Activated T-cell treated with anti-CD3 and anti-CD28 coated beads, Interleukin-2, amount 50 U/mL, for 24 hours (primary cell): ENCODE results near the gene CXCL16.
A peak's percentile ranks its signal among the peaks of the same experiment; 100 is the strongest.

ENCODE experiments used
- DNase-seq: peaks from one replicate; pipeline ENCODE4 v3.0.0-alpha.2; 2020
- H3K27ac Mint-ChIP-seq: 2 replicates; pipeline ENCODE4 v1.8.0; 2020; ENCODE audit warnings: mild to moderate bottlenecking, mixed read lengths
- H3K27me3 Mint-ChIP-seq: 2 replicates; pipeline ENCODE4 v1.8.0; 2020; ENCODE audit warnings: mixed read lengths
- H3K36me3 Mint-ChIP-seq: 2 replicates; pipeline ENCODE4 v1.8.0; 2020; ENCODE audit warnings: low read depth, mixed read lengths
- H3K4me1 Mint-ChIP-seq: 2 replicates; pipeline ENCODE4 v1.8.0; 2020; ENCODE audit warnings: low read depth, mixed read lengths
- H3K4me3 Mint-ChIP-seq: 2 replicates; pipeline ENCODE4 v1.8.0; 2020; ENCODE audit warnings: mild to moderate bottlenecking, moderate library complexity, mixed read lengths
- H3K9me3 Mint-ChIP-seq: 2 replicates; pipeline ENCODE4 v1.8.0; 2020; ENCODE audit warnings: mixed read lengths

The CXCL16 gene

GRCh38 chr17:4769628-4770027 lies 29.9 kb upstream of the CXCL16 start:
- DNase-seq, result no peak
- Mint-ChIP-seq H3K27ac (no peak overlapping the region), H3K4me1 (peaks cover 5% of the 10 kb centered on the region), H3K9me3 (no peaks in the 10 kb centered on the region), H3K4me3 (no peak overlapping the region), H3K36me3 (no peaks in the 10 kb centered on the region), H3K27me3 (no peaks in the 10 kb centered on the region)

GRCh38 chr17:4768298-4768697 lies 28.6 kb upstream of the CXCL16 start:
- no peak for DNase-seq
- no peak overlapping the region for H3K27ac Mint-ChIP-seq
- H3K27me3 Mint-ChIP-seq, result no peaks in the 10 kb centered on the region
- H3K9me3 Mint-ChIP-seq, result no peaks in the 10 kb centered on the region
- H3K4me1 Mint-ChIP-seq, result peaks cover 5% of the 10 kb centered on the region
- H3K36me3 Mint-ChIP-seq, result no peaks in the 10 kb centered on the region
- H3K4me3 Mint-ChIP-seq, result no peak overlapping the region

GRCh38 chr17:4766723-4767122 lies 27.0 kb upstream of the CXCL16 start:
- Mint-ChIP-seq H3K27ac (no peak overlapping the region), H3K9me3 (no peaks in the 10 kb centered on the region), H3K36me3 (no peaks in the 10 kb centered on the region), H3K27me3 (no peaks in the 10 kb centered on the region), H3K4me1 (peaks cover 4% of the 10 kb centered on the region), H3K4me3 (no peak overlapping the region)
- no peak for DNase-seq

GRCh38 chr17:4766201-4766600 lies 26.5 kb upstream of the CXCL16 start:
- no peak overlapping the region for H3K4me3 Mint-ChIP-seq
- H3K27ac Mint-ChIP-seq, result no peak overlapping the region

GRCh38 chr17:4764595-4764994 lies 24.9 kb upstream of the CXCL16 start:
- no peak overlapping the region for H3K27ac Mint-ChIP-seq
- H3K36me3 Mint-ChIP-seq, result no peaks in the 10 kb centered on the region
- peaks cover 3% of the 10 kb centered on the region for H3K27me3 Mint-ChIP-seq
- no peak overlapping the region for H3K4me3 Mint-ChIP-seq
- H3K4me1 Mint-ChIP-seq, result no peaks in the 10 kb centered on the region
- DNase-seq, result no peak
- H3K9me3 Mint-ChIP-seq, result no peaks in the 10 kb centered on the region

More at GRCh38 chr17:4766201-4766600, 26.5 kb upstream of the CXCL16 start:
- no peaks in the 10 kb centered on the region for H3K36me3 Mint-ChIP-seq
- no peaks in the 10 kb centered on the region for H3K27me3 Mint-ChIP-seq
- H3K4me1 Mint-ChIP-seq, result no peaks in the 10 kb centered on the region
- H3K9me3 Mint-ChIP-seq, result no peaks in the 10 kb centered on the region
- no peak for DNase-seq

GRCh38 chr17:4759776-4760236 lies 20.1 kb upstream of the CXCL16 start:
- no peak overlapping the region for H3K4me3 Mint-ChIP-seq
- no peak overlapping the region for H3K27ac Mint-ChIP-seq
- no peaks in the 10 kb centered on the region for H3K4me1 Mint-ChIP-seq
- no peaks in the 10 kb centered on the region for H3K9me3 Mint-ChIP-seq
- no peak for DNase-seq
- no peaks in the 10 kb centered on the region for H3K36me3 Mint-ChIP-seq
- H3K27me3 Mint-ChIP-seq, result peaks cover 8% of the 10 kb centered on the region

- peaks cover 15% of the 10 kb centered on the region for H3K27me3 Mint-ChIP-seq
- H3K27ac Mint-ChIP-seq, result no peak overlapping the region
- H3K9me3 Mint-ChIP-seq, result no peaks in the 10 kb centered on the region
- no peaks in the 10 kb centered on the region for H3K36me3 Mint-ChIP-seq
- DNase-seq, result no peak
- peaks cover 4% of the 10 kb centered on the region for H3K4me1 Mint-ChIP-seq
- no peak overlapping the region for H3K4me3 Mint-ChIP-seq
Observed at GRCh38 chr17:4753392-4753791, 13.7 kb upstream of the CXCL16 start.

- H3K9me3 Mint-ChIP-seq, result no peaks in the 10 kb centered on the region
- H3K36me3 Mint-ChIP-seq, result no peaks in the 10 kb centered on the region
- H3K4me3 Mint-ChIP-seq, result no peak overlapping the region
- no peak overlapping the region for H3K27ac Mint-ChIP-seq
- no peak for DNase-seq
- H3K4me1 Mint-ChIP-seq, result peaks cover 12% of the 10 kb centered on the region
- H3K27me3 Mint-ChIP-seq, result peaks cover 15% of the 10 kb centered on the region
Observed at GRCh38 chr17:4751932-4752331, 12.2 kb upstream of the CXCL16 start.

GRCh38 chr17:4750606-4751005 lies 10.9 kb upstream of the CXCL16 start:
- DNase-seq, result no peak
- H3K36me3 Mint-ChIP-seq, result no peaks in the 10 kb centered on the region
- no peaks in the 10 kb centered on the region for H3K9me3 Mint-ChIP-seq
- H3K27ac Mint-ChIP-seq, result no peak overlapping the region
- H3K4me1 Mint-ChIP-seq, result peaks cover 16% of the 10 kb centered on the region
- no peak overlapping the region for H3K4me3 Mint-ChIP-seq
- H3K27me3 Mint-ChIP-seq, result peaks cover 15% of the 10 kb centered on the region

- Mint-ChIP-seq H3K27ac (peak overlapping the region; percentile 33), H3K4me3 (no peak overlapping the region), H3K27me3 (peaks cover 9% of the 10 kb centered on the region), H3K9me3 (no peaks in the 10 kb centered on the region), H3K4me1 (peaks cover 16% of the 10 kb centered on the region), H3K36me3 (no peaks in the 10 kb centered on the region)
- no peak for DNase-seq
Observed at GRCh38 chr17:4748686-4749085, 9.0 kb upstream of the CXCL16 start.

- Mint-ChIP-seq H3K4me1 (peaks cover 16% of the 10 kb centered on the region), H3K27ac (no peak overlapping the region), H3K27me3 (peaks cover 9% of the 10 kb centered on the region), H3K4me3 (peak overlapping the region; percentile 35), H3K36me3 (no peaks in the 10 kb centered on the region), H3K9me3 (no peaks in the 10 kb centered on the region)
- DNase-seq, result no peak
Observed at GRCh38 chr17:4747847-4748246, 8.1 kb upstream of the CXCL16 start.

- Mint-ChIP-seq H3K4me1 (peaks cover 17% of the 10 kb centered on the region), H3K4me3 (no peak overlapping the region), H3K36me3 (no peaks in the 10 kb centered on the region), H3K27ac (no peak overlapping the region), H3K9me3 (no peaks in the 10 kb centered on the region), H3K27me3 (peaks cover 13% of the 10 kb centered on the region)
- DNase-seq, result no peak
Observed at GRCh38 chr17:4744999-4745969, 5.6 kb upstream of the CXCL16 start.

GRCh38 chr17:4743898-4744297 lies 4.2 kb upstream of the CXCL16 start:
- Mint-ChIP-seq H3K36me3 (no peaks in the 10 kb centered on the region), H3K4me3 (no peak overlapping the region), H3K27ac (no peak overlapping the region), H3K9me3 (no peaks in the 10 kb centered on the region), H3K4me1 (peaks cover 24% of the 10 kb centered on the region), H3K27me3 (peaks cover 15% of the 10 kb centered on the region)
- no peak for DNase-seq

GRCh38 chr17:4743216-4743615 lies 3.5 kb upstream of the CXCL16 start:
- DNase-seq, result no peak
- Mint-ChIP-seq H3K27ac (no peak overlapping the region), H3K9me3 (no peaks in the 10 kb centered on the region), H3K27me3 (peaks cover 22% of the 10 kb centered on the region), H3K4me3 (no peak overlapping the region), H3K4me1 (peaks cover 25% of the 10 kb centered on the region), H3K36me3 (no peaks in the 10 kb centered on the region)

GRCh38 chr17:4742629-4743028 lies 2.9 kb upstream of the CXCL16 start:
- Mint-ChIP-seq H3K9me3 (no peaks in the 10 kb centered on the region), H3K27ac (no peak overlapping the region), H3K36me3 (no peaks in the 10 kb centered on the region), H3K27me3 (peaks cover 24% of the 10 kb centered on the region), H3K4me3 (no peak overlapping the region), H3K4me1 (peaks cover 22% of the 10 kb centered on the region)
- no peak for DNase-seq
